ENCODE data around the gene BTRC.

The BTRC gene

DNA sequence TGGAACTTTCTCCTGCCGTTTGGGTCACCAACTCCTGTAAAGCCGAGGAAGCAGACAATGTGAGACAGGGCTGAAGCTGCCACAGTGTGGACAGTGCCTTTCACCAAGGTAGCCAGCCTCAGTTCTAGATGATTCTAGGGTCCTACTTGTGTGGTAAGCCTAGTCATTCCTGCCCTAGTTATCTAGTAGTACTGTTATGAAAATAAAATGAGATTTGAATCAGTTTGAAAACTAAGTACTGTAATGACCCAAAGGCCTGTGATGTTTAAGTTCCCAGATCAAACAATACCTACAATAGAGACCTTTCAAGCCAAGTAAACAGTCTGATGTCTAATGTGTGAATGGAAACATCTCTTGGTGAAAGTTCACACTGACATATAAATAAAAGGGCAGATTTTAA, 197.0 kb downstream of the BTRC start:
- DNase-seq = no peak

DNA sequence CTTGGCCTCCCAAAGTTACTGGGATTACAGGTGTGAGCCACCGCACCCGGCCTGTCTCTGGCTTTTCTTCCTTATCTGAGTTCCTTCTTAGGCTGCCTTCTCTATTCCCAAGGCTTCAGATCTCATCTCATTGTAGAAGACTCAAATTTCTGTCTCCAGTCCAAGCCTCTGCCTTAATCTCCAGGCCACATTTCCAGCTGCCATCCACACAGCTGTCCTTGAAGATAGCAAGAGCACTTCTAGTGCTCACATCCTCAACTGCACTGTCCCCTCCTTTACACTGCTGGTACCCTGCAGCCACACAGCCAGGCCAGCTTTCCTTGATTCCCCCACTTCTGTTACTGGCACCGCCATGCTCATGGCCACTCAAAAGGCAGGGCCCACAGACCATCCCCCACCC, 198.5 kb downstream of the BTRC start:
- no peak for DNase-seq

DNA sequence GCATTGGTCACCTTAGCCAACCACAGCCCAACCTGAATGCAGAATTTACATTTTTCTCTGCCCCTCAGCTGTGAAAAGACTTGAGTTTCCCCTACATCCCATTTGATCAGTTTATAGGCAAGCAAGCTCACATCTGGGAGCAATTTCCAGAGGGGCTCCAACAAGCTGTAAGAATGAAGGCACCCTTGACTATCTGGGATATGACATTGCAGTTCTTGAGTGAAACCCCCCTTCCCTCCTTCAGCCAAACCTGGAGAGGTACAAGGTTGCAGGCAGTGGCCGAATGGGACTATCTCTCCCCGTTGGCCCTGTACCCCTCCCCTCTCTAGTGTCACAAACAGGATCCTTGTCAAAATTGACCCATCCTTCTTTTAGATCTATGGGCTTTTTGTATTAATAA, 203.6 kb downstream of the BTRC start:
- DNase-seq = no peak

DNA sequence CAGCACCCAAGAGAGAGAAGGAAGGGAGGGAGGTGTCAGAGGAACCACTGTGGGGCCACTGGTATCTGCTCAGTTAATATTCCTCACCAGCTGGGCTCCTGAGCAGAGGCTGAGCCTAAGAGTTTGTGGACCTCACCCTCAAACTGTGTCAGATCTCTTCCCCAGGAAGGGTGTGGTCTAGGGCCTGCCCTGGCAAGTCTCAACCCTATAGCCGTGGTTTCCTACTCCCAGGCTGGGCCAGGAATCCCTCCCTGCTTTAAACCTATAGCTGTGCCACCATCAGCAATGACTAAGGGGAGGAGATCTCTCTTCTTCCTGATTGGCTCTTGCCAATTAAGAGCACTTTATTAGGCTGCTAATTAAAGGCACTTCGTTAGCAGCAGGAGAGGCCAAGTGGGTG, 204.2 kb downstream of the BTRC start:
- no peak for DNase-seq

DNA sequence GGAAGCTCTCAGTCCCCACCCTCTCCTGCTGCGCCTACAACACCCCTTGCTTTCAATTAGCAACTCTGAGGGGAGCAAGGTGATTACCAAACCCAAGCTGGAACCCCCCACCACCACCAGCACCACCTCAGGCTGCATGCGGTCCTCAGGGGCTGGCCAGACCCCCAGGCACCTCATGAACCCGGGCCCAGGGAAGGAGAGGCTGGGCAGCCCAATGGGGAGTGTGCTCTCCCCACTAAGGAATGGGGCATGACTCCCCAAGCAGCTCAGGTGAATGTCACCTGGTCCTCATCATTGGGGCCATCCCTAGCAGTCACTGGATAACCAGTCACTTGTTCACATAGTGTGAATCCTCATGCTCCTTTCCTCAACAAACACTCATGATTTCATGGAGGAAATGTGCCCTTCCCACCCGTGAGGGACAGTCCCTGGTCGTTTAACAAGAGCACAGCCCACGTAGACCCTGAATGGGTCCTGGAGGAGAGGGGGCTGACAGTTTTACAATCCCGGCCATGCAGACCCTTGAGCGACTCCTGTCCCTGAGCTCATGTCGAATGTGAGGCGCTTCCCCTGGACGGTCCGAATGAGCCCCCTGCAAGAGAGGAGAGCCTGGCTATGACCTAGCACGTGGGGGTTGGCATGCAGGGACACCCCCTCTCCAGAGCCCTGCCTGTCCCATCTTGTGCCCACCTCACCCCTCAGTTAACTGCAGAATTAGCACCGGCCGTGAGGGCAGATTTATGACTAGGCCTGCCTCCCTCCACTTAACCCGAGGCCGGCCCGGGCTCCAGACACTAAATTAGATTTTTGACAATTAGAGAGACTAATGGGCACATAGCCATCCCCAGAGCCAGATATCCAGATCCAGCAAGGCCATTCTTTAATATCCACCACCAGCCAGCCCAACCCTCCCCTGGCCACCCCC, 205.0 kb downstream of the BTRC start:
- no peak for DNase-seq

DNA sequence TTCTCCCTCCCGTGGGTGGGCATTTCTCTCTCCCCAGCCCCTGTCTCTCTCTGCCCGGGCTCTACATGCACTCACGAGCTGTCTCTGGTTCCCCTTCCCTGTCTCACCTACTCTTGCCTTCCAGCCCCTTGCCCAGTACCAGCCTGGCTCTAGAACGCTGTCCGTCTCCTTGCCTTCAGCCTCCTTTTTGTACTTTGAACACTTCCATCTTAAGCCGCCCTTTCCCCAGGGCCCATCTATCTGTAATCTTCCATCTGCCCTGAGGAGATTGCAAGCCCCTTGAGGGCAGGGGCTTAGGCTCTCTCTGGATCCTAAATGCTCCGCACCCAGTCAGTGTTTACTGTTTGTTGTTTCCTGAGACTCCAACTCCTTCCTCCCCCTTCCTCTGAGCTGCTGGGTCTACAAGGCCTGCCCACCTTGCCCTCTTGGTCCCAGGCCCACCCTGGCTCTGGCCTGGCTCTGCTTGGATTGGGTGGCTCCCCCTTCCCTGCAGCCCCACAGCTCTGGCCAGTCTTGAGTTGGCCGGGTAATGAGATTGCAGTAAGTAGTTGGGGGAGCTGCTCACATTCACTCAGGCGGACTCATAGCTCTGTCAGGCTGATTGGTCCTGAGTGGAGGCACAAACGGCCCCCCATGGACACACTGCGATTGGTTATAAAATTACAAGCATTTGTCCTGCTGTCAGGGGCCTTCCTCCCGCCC, 205.8 kb downstream of the BTRC start:
- no peak for DNase-seq

DNA sequence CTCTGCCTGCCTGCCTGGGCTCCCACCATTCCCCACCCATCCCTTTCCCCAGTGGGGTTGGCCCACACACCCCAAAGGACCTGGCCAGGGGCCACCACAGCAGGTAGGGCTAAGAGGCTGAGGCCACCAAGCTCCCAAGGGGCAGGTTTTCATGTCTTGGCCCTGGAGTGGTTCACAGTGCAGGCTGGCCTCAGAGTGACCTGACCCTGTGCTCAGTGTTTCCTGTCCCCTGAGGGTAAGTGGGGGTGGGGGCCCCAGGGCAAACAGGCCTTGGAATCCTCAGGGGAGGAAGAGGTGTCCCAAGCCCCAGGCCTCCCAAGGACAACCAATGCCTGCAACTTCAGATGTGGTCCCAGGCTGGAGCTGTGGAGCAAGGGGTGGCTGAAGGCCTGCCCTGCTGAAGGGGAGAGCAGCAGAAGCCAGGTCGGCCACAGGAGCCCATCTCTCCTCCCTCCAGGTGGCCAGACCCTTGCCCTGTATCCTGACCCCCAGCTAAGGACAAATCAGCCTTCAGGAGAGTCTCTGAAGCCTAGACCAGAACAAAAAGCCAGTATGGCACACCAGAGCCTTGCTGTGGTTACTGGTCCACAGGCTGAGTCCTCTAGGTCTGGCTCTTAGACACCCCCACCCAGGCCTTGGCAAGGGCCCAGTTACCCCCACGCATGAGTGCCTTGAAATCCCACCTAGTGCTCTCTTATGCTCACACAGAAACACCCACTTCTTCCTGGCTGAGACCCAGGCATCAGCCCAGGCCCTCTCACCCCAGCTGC, 206.5 kb downstream of the BTRC start:
- DNase-seq = no peak

DNA sequence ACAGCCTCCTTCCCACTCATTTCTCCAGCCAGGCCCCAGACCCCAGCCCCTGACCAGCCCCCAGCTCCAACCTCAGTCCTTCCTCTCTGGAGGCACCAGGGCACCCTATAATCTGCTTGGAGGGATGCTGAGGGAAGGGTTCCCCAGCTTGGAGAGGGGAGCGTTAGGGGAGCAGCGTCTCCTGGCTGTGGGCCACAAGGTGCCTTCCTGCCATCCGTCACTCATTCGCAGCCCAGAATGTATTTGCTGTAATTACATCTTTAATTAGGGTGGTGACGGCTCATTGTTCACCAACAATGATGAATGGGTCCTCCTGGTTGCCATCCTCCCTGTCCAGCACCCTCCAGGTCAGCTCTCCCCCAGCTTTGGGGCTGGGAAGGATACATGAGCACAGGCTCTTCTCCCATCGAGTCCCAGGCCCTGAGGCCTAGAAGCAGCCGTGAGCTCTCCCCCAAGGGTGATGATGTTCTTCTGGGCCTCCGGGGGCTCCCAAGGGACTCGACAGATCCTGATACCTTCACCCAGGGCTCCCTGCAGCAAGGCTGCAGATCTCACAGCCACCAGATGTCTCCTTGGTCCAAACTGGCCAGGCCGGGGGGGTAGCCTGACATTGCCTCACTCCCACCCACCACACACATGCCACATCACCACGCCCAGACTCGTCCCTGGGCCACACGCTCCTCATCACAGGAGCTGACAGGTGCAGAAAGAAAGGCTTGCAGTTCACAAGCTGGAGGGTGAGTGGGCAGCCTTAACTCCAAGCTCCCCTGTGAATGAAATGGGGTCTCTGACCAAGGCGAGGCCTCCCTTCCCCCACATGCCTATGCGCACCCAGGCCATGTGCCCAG, 207.3 kb downstream of the BTRC start:
- no peak for DNase-seq

DNA sequence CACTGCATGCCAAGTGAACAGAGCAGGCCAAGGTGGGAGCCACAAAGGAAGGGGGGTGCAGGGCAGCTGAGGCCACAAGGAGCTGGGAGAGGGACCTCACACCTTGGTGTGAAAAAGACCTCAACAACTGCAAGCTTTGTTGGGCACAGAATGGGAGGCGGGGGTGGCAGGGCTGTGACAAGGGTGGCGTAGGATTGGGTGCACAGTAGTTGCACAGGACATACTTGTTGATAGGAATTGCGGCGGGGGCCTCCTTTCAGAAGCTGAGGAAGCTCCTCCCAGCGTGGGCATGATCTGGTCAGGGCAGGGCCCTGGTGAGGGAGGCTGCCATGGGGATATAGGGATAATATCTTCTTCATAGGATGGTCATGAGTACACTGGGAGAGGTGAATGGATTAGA, 208.3 kb downstream of the BTRC start:
- DNase-seq = no peak

DNA sequence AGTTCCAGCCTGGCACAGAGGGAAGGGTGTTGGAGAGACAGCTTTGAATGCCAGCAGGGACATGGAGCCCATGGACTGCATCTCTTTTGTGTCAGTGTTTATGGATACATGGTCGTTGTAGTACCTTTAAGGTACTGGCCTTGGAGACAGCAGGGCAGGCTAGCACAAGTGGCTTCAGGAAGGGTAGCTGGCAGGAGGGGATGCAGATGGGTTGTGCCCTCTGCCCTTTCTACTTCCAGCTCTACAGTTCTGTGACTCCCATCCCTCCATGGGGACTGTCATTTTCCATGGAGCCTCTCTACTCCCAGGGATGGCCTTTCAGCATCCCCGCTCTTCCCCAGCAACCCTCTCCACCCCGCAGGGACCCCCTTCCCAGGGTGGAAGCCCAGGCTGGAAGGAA, 209.0 kb downstream of the BTRC start:
- no peak for DNase-seq

DNA sequence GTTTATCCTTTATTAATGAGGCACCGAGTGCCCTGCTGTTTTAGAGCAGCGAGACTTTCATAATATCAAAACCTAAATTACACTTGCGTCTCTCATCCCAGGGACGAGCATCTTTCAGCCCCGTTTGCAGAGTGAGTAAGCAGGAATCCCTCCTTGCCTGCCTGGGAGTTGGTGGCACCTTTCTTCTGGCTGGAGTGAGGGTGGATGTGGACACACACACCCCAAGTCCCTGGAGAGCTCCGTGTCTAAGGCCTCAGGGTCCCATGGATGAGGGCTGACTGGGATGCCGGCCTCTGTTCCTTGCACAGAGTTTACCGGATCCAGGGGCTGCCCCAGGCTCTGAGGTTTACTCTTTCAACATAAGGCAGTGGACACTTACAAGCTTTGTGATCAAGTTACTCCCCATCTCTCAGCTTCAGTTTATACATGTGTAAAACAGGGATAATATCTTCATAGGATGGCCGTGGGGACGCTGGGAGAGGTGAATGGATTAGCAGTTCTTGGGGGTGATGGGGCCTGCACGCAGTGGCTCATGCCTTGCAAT, 209.6 kb downstream of the BTRC start:
- no peak for DNase-seq

DNA sequence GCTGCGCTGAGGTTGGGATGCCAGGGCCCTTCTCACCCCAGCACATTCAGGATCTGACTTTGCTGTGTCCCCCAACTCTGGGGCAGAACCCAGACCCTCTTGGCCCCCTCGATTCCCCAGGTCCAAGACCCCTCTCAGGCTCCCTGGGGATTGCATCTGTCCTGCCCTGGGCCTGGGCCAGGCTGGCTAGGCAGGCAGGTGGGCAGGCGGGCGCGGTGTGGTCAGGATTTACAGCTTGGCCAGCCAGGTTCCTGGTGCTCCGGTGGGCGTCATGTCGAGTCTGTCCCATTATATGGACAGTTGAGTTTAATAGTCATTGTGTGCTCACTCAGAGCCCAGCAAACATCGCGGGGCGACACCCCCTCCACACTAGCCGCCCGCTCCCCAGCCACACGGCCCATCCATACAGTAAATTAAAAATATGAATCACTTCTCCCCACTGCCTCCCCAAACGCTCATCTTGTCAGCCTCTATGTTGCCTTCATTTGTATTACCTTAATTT, 210.6 kb downstream of the BTRC start:
- DNase-seq = no peak

DNA sequence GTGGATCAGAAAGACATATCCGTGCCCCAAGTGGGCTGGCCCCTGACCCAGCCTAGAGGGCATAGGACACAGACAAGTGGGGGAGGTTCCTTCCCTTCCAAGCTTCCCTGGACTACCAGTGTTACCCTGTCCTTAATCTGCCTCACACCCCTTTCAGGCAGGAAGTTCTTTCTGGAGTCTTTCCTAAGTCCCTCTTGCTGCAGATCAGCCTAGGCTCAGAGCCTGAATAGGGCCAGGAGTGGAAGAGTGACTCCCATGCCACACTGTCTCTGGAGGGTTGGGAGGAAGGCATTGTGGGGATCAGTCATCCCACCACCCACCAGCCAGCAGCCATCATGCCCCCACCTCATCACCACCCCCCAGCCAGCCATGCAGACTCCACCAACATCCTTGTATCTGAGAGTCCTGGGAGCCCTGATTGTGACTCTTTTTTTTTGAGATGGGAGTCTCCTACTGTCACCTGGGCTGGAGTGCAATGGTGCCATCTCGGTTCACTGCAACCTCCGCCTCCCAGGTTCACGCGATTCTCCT, 211.5 kb downstream of the BTRC start:
- no peak for DNase-seq

DNA sequence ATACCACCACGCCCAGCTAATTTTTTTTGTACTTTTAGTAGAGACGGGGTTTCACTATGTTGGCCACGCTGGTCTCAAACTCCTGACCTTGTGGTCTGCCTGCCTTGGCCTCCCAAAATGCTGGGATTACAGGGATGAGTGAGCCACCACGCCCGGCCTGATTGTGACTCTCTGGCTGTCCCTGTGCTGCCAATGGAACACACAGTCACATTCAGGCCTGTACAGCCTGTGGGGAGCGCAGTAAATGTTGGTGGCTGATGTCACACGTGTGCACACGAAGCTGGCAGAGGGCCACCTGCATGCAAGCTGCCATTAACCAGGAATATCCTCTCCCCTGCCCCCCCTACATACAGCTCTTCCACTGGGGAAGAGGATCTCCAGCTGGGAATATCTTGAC, 212.0 kb downstream of the BTRC start:
- peak; percentile 53 for DNase-seq

DNA sequence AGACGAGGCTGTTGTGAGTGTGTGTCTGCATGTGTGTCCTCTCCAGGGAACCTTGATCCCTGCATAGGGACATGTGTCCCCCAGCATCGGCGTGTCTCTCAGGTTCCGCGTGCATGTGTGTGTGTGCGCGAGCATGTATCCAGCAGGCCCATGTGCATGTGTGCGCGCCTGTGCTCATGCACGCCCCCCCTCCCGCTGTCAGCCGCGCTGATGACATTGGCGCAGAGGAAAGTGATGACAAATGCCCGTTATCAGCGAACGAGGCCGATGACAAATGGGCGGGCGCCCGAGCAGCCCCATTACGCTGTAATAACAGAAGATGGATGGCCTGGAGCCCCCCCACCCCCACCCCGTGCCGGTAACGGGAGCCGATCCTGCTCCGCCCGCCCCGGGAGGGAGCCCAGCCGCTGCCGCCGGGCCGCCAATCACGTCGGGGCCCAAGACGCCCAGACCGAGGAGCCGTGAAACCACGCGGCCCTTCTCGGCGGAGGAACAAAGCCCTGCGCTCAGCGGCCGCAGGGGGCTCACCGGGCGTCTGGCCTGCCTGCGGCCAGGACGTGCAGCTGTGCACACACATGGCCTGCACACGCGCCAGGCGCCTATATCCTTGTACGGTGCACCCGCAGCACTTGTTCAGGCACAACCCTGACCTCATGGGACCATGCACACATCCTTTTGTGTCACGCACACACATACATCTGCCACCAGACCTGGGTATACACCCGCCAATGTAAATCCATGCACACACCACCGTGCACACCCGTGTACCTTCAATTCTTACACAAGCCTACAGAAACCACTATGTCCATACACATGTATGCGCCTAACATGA, 212.6 kb downstream of the BTRC start:
- DNase-seq = peak; percentile 64

DNA sequence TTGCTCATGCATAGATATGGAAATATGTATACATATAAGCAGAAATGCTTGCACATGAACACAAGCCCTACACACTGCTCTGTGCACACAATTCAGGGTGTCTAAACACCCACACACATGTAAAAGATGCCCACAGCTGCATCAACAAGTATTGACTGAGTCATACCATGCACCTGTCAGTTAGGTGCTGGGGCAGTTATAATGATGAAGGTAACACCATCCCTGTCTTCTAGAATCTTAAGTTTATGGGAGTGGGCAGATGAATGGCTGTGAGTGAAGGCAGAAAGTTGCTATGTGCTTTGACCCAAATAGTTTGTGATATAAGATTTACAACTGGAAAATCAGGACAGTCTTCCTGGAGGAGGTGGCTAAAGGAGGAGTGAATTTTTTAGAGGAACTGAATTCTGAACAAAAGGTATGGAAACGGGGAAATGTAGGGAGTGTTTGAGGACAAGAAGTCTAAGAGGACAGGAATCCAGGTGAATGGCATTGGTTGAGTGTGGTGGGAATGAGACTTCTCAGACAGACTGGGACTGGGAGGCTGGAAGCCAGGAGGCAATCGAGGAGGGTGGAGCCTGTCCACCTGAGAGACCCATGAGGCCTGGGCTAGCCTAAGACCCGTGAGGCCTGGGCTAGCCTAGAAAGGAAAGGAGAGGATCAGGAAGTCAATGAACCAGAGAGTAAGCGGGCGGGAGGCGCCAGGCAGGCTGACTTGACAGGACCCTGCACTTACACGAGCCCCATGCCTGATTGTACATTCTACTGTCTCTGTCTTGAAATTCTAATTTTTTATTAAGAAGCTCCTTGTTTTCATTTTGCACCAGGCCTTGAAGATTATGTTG, 213.4 kb downstream of the BTRC start:
- DNase-seq = no peak

DNA sequence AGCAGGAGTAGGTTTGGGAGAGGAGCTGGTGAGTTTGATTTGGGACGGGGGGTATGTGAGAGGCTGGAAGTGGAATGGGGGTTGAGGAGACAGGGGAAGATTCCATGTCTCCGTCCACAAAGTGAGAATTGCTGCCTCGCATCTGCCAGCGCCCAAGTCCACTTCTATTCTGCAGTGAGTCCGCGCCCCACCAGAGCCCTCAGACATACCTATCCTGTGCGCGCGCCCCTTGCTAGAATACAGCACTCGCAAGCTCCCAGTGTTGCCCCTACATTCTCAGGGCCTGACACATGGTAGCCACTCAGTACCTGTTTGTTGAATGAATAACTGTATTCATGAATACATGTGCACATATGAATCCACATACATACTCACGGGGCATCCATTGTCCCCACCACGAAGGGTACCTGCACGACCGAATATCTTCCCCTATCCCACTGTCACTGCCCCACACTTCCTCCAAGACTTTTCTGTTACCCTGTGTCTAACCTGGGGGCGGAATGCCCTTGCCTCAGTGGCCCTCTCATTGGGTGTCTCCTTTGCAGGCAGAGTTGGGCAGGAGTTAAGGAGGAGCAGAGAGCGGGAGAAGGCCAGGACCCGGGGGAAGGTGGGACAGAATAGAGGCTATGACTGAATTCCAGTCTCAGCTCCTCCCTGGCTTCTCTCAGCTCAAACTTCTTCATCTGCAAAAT, 214.2 kb downstream of the BTRC start:
- DNase-seq = no peak

DNA sequence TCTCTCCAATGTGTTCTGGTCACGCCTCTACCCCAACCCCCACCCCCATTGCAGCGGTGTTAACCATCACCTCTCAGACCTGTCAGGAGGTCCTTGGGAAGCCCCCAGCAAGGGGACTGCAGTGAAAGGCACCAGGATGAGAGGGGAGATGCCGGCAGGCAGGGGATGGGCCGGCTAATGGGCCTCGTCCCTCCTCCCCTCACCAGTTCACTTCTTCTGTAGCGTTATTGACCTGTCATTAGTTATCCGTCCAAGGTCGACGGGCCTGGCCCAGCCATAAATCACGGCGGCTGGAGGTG, 215.3 kb downstream of the BTRC start:
- no peak for DNase-seq

DNA sequence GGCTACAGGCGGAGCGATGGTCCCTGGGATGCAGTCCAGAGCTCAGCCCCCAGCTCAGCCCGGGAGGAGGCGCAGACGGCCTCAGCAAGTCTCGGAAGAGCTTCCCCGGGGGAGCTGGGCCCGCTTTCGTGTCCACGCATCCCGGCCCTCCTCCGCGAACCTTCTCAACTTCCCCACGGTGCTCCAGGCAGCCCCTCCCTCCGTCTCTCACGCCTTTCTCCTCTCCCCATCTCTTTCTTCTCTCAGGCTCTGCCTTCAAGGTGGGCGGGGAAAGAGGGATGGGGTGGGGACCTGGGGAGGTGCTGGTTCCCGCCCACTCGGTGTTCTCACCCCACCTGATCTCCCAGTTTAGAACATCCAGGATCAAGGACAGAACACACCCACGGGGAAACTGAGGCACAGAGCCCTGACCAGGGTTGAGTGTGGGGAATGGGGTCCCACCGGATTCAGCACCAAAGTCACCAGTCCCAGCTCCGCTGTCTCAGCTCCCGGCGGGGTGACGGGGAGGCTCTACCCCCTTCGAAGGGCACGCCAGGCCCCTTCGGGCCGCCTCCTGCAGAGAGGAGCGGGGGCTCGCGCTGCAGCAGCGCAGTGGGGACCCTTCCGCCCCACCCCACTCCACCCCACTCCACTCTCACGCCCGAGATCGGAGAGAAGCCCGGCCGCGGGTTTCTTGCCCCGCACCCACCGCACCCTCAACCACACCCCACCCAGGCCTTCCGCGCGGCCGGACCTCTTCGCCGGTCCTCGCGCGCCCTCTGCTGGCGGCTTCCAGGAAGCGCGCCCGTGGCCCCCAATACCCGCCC, 215.9 kb downstream of the BTRC start:
- peak; percentile 62 for DNase-seq
